Vagina (tissue), 2 donors: ENCODE data around the gene DNAH14. TPM values are rescaled to one million over a fixed set of nuclear protein-coding genes. Genes with fewer than 3 reads are reported as not detected.

ENCODE experiments used
- DNase-seq, 2 donors: peaks; one replicate each; pipeline ENCODE4 v3.0.0-alpha.2; 2017; ENCODE audit errors: extremely low spot score in 2 of 2
- H3K27ac ChIP-seq: fragments of 200-600 bp; sonication (generic); one replicate; pipeline ENCODE4 v1.5.1; 2019
- H3K27me3 ChIP-seq: fragments of 200-600 bp; sonication (generic); one replicate; pipeline ENCODE4 v1.5.1; 2019
- H3K36me3 ChIP-seq, 2 donors: fragments of 200-600 bp; sonication (generic); one replicate each; pipeline ENCODE4 v1.5.1; 2017 to 2019
- H3K4me1 ChIP-seq: fragments of 200-600 bp; sonication (generic); one replicate; pipeline ENCODE4 v1.5.1; 2019
- H3K4me3 ChIP-seq, 2 donors: fragments of 200-600 bp; sonication (generic); 1 replicate in 1 of 2; 2 replicates in 1 of 2; pipeline ENCODE4 v1.5.1; 2016 to 2019
- H3K9me3 ChIP-seq: fragments of 200-600 bp; sonication (generic); one replicate; pipeline ENCODE4 v1.5.1; 2019
- POLR2A ChIP-seq, 2 donors: fragments of 450-650 bp; IDR thresholded peaks; one replicate each; pipeline ENCODE4 v1.6.1; 2017; ENCODE audit warnings: antibody characterized with exemption in 2 of 2, mild to moderate bottlenecking in 2 of 2, moderate library complexity in 2 of 2
- POLR2AphosphoS5 ChIP-seq, 2 donors: sonication (generic); formaldehyde crosslinking; IDR thresholded peaks; one replicate each; pipeline ENCODE4 v1.9.0; 2017; ENCODE audit warnings: antibody characterized with exemption in 2 of 2, mild to moderate bottlenecking in 2 of 2, low read depth in 1 of 2; ENCODE audit not compliant: insufficient read depth in 1 of 2
- intact Hi-C: fragments of 100-400 bp; cut with DNase I; formaldehyde crosslinking; loops from one replicate; pipeline ENCODE4 v1.15.1; 2023
- total RNA-seq: library from RNA; depleted of rRNA; stranded (reverse); fragments of >200 nt; gene quantifications from one replicate; pipeline ENCODE4 v1.2.3, GENCODE V29; 2016
- TF ChIP-seq, protein P1 (sequence below), 3 experiments: fragments of 450-650 bp in 2 of 3; fragments of 200-600 bp in 1 of 3; sonication (generic) in 1 of 3; IDR thresholded peaks; one replicate each; pipeline ENCODE4 v1.5.1; 2017 to 2019; ENCODE audit warnings: antibody characterized with exemption in 3 of 3, mild to moderate bottlenecking in 2 of 3, moderate library complexity in 2 of 3

DNAH14 gene
- total RNA-seq, 1 donor from 2014 or later = 5.6 TPM

- TF ChIP-seq POLR2AphosphoS5 (IDR thresholded peaks at IDR 0.05; ENCODE audit: insufficient read depth in 1 of 2, low read depth in 1 of 2) (no peak), POLR2A (IDR thresholded peaks at IDR 0.05) (no peak)
- TF ChIP-seq, protein P1, sequence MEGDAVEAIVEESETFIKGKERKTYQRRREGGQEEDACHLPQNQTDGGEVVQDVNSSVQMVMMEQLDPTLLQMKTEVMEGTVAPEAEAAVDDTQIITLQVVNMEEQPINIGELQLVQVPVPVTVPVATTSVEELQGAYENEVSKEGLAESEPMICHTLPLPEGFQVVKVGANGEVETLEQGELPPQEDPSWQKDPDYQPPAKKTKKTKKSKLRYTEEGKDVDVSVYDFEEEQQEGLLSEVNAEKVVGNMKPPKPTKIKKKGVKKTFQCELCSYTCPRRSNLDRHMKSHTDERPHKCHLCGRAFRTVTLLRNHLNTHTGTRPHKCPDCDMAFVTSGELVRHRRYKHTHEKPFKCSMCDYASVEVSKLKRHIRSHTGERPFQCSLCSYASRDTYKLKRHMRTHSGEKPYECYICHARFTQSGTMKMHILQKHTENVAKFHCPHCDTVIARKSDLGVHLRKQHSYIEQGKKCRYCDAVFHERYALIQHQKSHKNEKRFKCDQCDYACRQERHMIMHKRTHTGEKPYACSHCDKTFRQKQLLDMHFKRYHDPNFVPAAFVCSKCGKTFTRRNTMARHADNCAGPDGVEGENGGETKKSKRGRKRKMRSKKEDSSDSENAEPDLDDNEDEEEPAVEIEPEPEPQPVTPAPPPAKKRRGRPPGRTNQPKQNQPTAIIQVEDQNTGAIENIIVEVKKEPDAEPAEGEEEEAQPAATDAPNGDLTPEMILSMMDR (IDR thresholded peaks at IDR 0.05) = no peak
- no peak for DNase-seq
- Histone ChIP-seq H3K4me1 (no peaks in the 10 kb centered on the region), H3K36me3 (no peaks in the 10 kb centered on the region), H3K27me3 (no peaks in the 10 kb centered on the region), H3K4me3 (no peak overlapping the region), H3K27ac (no peak overlapping the region), H3K9me3 (no peaks in the 10 kb centered on the region)
- intact Hi-C loops = no loop called here
Measured at GRCh38 chr1:225435957-225436392, 506.5 kb downstream of the DNAH14 start.

DNA sequence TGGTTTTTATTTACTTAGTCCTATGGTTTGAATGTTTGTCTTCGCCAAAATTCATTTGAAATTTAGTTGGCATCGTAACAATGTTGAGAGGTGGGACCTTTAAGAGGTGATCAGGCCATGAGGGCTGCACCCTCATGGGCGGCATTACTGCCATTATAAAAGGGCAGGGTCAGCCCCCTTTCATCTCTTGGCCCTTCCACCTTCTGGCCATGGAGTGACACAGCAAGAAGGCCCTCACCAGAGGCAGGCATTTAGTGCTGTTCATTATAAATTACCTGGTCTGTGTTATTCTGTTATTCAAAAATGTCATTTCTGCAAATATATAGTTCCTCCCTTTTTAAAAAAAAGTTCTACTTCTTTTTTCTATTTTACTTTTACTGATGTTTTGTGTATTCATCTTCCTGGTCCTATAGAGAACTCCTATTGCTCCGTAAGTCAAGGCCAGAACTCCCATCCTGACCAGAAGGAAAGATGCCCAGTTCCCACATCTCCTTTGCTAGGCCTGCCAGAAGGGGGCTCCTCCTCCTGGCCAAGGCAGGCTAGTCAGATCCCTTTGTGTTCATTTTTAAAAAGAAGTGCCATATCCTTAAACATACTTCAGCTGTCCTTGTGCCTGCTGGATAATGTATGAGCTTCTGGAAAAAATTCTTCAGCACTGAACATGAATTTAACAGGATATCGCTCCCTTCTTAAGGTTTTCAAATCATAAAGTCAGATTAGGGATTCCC, 508.4 kb downstream of the DNAH14 start:
- H3K36me3 ChIP-seq = no peaks in the 10 kb centered on the region
- no peaks in the 10 kb centered on the region for H3K9me3 ChIP-seq
- no peaks in the 10 kb centered on the region for H3K4me1 ChIP-seq
- H3K27ac ChIP-seq = no peak overlapping the region
- no peaks in the 10 kb centered on the region for H3K27me3 ChIP-seq
- H3K4me3 ChIP-seq = no peak overlapping the region
- TF ChIP-seq POLR2AphosphoS5 (IDR thresholded peaks at IDR 0.05; ENCODE audit: insufficient read depth in 1 of 2, low read depth in 1 of 2) = no peak
- TF ChIP-seq POLR2A (IDR thresholded peaks at IDR 0.05) = no peak
- TF ChIP-seq, protein P1 (IDR thresholded peaks at IDR 0.05) = no peak
- intact Hi-C loops = no loop called here
- DNase-seq = no peak

DNA sequence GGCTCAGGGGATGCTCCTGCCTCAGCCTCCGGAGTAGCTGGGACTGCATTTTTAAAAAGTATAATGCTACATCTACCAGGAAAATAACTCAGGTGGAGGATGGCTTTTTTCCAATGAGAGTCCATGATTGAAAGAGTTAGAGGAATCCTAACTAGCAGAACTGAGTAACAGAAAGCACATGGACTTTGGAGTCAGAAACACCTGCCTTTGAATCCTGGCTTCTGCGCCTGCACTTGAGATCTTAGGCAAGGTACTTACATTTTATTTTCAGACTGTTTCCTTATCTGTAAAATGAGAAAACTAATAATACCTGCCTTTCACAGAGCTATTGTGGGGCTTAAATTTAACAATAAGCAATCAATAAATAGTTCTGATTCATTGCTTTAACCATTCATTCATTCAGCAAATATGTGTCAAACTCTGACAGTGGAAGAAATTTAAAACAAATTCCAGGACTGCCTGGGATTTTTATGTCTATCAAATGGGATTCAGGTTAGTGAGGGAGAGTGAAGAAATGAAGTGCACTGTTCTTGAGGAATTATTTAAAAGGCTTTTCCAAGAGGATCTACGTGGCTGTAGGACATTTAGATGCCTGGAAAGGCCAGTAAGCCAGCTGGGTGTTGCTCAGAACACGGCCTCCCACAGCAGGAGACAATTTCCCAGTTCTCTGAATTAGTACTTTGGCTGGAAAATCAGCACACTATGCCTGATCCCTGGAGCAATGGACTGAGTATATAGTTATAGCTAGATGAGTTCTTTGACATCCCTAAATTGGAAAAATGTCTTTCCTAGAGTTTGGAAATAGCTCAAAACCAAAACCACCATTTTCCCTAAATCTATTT, 511.1 kb downstream of the DNAH14 start:
- Histone ChIP-seq H3K36me3 (no peaks in the 10 kb centered on the region), H3K27ac (no peak overlapping the region), H3K4me3 (no peak overlapping the region), H3K4me1 (peaks cover 16% of the 10 kb centered on the region), H3K9me3 (no peaks in the 10 kb centered on the region), H3K27me3 (no peaks in the 10 kb centered on the region)
- intact Hi-C loops = no loop called here
- TF ChIP-seq, protein P1 (IDR thresholded peaks at IDR 0.05) = no peak
- no peak for TF ChIP-seq POLR2AphosphoS5 (IDR thresholded peaks at IDR 0.05; ENCODE audit: insufficient read depth in 1 of 2, low read depth in 1 of 2)
- no peak for TF ChIP-seq POLR2A (IDR thresholded peaks at IDR 0.05)
- no peak for DNase-seq

- Histone ChIP-seq H3K9me3 (no peaks in the 10 kb centered on the region), H3K4me3 (no peak overlapping the region), H3K27ac (no peak overlapping the region), H3K36me3 (no peaks in the 10 kb centered on the region), H3K27me3 (no peaks in the 10 kb centered on the region), H3K4me1 (peaks cover 25% of the 10 kb centered on the region)
- no peak for DNase-seq
- TF ChIP-seq POLR2A (IDR thresholded peaks at IDR 0.05) = no peak
- TF ChIP-seq, protein P1 (IDR thresholded peaks at IDR 0.05) = no peak
- no peak for TF ChIP-seq POLR2AphosphoS5 (IDR thresholded peaks at IDR 0.05; ENCODE audit: insufficient read depth in 1 of 2, low read depth in 1 of 2)
- intact Hi-C loops = no loop called here
Measured at GRCh38 chr1:225441314-225442122, 512.0 kb downstream of the DNAH14 start.
